ENCODE data around the gene ATP2C1.

DNA sequence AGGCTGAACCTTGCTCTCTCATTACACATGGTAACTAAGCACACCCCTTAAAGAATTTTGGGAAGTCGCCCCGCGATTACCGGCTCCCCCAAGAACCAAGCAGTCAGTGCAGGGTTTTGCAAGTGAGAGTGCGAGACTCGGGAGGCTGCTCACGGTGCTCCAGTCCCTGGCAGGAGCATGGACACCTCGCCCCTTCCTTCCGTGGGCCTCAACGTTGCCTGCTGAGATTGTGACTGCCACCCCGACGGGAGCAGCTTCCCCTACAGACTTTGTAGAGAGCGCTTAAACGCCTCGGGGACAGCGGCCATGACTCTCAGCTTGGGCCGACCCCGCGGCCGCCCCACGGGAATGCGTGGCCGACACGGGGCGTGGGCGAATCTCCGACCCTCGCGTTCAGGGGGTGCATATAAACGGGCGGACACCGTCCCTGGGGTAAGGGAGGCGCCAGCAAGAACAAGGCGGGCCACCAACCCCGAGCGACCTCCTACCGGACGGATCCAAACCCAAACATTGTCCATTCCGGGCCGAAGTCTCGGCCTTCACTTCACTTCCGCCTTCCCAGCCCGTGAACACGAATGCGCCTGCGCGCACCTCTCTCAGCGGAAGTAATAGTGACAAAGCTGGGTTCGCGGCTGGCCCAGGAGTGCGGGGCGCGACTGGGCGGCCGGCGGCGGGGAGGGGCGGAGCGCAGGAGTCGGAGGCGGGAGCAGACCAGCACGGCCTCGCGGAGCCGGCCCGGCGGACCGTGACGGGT is at the start of gene ATP2C1:
- TF ChIP-seq, protein P1, sequence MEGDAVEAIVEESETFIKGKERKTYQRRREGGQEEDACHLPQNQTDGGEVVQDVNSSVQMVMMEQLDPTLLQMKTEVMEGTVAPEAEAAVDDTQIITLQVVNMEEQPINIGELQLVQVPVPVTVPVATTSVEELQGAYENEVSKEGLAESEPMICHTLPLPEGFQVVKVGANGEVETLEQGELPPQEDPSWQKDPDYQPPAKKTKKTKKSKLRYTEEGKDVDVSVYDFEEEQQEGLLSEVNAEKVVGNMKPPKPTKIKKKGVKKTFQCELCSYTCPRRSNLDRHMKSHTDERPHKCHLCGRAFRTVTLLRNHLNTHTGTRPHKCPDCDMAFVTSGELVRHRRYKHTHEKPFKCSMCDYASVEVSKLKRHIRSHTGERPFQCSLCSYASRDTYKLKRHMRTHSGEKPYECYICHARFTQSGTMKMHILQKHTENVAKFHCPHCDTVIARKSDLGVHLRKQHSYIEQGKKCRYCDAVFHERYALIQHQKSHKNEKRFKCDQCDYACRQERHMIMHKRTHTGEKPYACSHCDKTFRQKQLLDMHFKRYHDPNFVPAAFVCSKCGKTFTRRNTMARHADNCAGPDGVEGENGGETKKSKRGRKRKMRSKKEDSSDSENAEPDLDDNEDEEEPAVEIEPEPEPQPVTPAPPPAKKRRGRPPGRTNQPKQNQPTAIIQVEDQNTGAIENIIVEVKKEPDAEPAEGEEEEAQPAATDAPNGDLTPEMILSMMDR (IDR thresholded peaks at IDR 0.05; ENCODE audit: extremely low read depth in 1 of 2, insufficient read depth in 1 of 2, low read depth in 1 of 2, low read length in 2 of 2), result no peak
- TF ChIP-seq, protein P2, sequence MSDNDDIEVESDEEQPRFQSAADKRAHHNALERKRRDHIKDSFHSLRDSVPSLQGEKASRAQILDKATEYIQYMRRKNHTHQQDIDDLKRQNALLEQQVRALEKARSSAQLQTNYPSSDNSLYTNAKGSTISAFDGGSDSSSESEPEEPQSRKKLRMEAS (IDR thresholded peaks at IDR 0.05; ENCODE audit: insufficient read depth, insufficient read length), result no peak
- TF ChIP-seq POLR2AphosphoS5 (IDR thresholded peaks at IDR 0.05; ENCODE audit: insufficient read depth, low read depth, low read length) (peak; percentile 83), FOS (IDR thresholded peaks at IDR 0.05; ENCODE audit: borderline replicate concordance, insufficient read depth, low read length) (no peak), POLR2A (IDR thresholded peaks at IDR 0.05; ENCODE audit: low read depth, low read length) (peak; percentile 94), EZH2 (IDR thresholded peaks at IDR 0.05; ENCODE audit: borderline replicate concordance, low read depth, low read length, severe bottlenecking) (no peak)

Data from endothelial cell of umbilical vein (primary cell).